Liver (tissue), 9 donors: ENCODE measurements around the gene BMP8A. TPM values are rescaled to one million over a fixed set of nuclear protein-coding genes. Genes with fewer than 3 reads are reported as not detected.

ENCODE experiments used
- DNase-seq: peaks from one replicate; pipeline ENCODE4 v3.0.0-alpha.2; 2017; ENCODE audit warnings: low spot score
- H3K27ac ChIP-seq, 2 donors: one replicate each; pipeline ENCODE4 v1.7.0; 2013; ENCODE audit warnings: inconsistent platforms in 2 of 2, low read length in 2 of 2, control low read depth in 1 of 2, low read depth in 1 of 2, mild to moderate bottlenecking in 1 of 2
- H3K27me3 ChIP-seq, 4 donors: one replicate each; pipeline versions ENCODE4 v1.6.1 to v1.7.0; 2013; ENCODE audit warnings: low read length in 3 of 4, inconsistent platforms in 1 of 4, mild to moderate bottlenecking in 1 of 4, moderate library complexity in 1 of 4; ENCODE audit not compliant: control insufficient read depth in 4 of 4, insufficient read depth in 4 of 4
- H3K36me3 ChIP-seq, 4 donors: one replicate each; pipeline versions ENCODE4 v1.6.1 to v1.7.0; 2013; ENCODE audit warnings: low read length in 3 of 4, mild to moderate bottlenecking in 3 of 4, low read depth in 1 of 4, moderate library complexity in 1 of 4; ENCODE audit not compliant: control insufficient read depth in 4 of 4, insufficient read depth in 3 of 4
- H3K4me1 ChIP-seq, 4 donors: one replicate each; pipeline versions ENCODE4 v1.6.1 to v1.7.0; 2013; ENCODE audit warnings: low read length in 3 of 4, mild to moderate bottlenecking in 3 of 4, moderate library complexity in 1 of 4; ENCODE audit not compliant: control insufficient read depth in 4 of 4, insufficient read depth in 4 of 4
- H3K4me3 ChIP-seq, 3 donors: one replicate each; pipeline versions ENCODE4 v1.6.1 to v1.7.0; 2013; ENCODE audit warnings: low read length in 3 of 3, control low read depth in 1 of 3, low read depth in 1 of 3, mild to moderate bottlenecking in 1 of 3
- H3K9ac ChIP-seq, 2 donors: one replicate each; pipeline ENCODE4 v1.7.0; 2013; ENCODE audit warnings: low read length in 2 of 2, mild to moderate bottlenecking in 2 of 2, moderate library complexity in 2 of 2, control low read depth in 1 of 2, low read depth in 1 of 2
- H3K9me3 ChIP-seq, 4 donors: one replicate each; pipeline versions ENCODE4 v1.6.1 to v1.7.0; 2013; ENCODE audit warnings: low read length in 3 of 4; ENCODE audit not compliant: control insufficient read depth in 4 of 4
- EGR1 ChIP-seq, 2 donors: IDR thresholded peaks; 2 replicates each; pipeline ENCODE4 v1.6.1; 2016 to 2018; ENCODE audit warnings: antibody characterized with exemption in 2 of 2, low read depth in 2 of 2
- FOXA1 ChIP-seq: IDR thresholded peaks from 2 replicates; pipeline ENCODE4 v1.6.1; 2016; ENCODE audit warnings: antibody characterized with exemption
- FOXA2 ChIP-seq: IDR thresholded peaks from 2 replicates; pipeline ENCODE4 v1.6.1; 2016; ENCODE audit warnings: antibody characterized with exemption
- GABPA ChIP-seq, 2 donors: IDR thresholded peaks in 1 of 2; conservative IDR thresholded peaks in 1 of 2; 2 replicates each; pipeline ENCODE4 v1.6.1; 2016; ENCODE audit warnings: antibody characterized with exemption in 2 of 2, mild to moderate bottlenecking in 1 of 2, moderate library complexity in 1 of 2
- HNF4A ChIP-seq, 2 donors: conservative IDR thresholded peaks; 2 replicates each; pipeline ENCODE4 v1.6.1; 2016; ENCODE audit warnings: antibody characterized with exemption in 2 of 2, mild to moderate bottlenecking in 2 of 2
- HNF4G ChIP-seq: IDR thresholded peaks from 2 replicates; pipeline ENCODE4 v1.6.1; 2016; ENCODE audit warnings: antibody characterized with exemption
- JUND ChIP-seq, 2 donors: IDR thresholded peaks; 2 replicates each; pipeline ENCODE4 v1.6.1; 2016; ENCODE audit warnings: antibody characterized with exemption in 2 of 2
- NR2F2 ChIP-seq: IDR thresholded peaks from 2 replicates; pipeline ENCODE4 v1.6.1; 2016; ENCODE audit warnings: antibody characterized with exemption
- RAD21 ChIP-seq, 2 donors: IDR thresholded peaks; 2 replicates each; pipeline ENCODE4 v1.6.1; 2016; ENCODE audit warnings: antibody characterized with exemption in 2 of 2, mild to moderate bottlenecking in 2 of 2
- REST ChIP-seq: IDR thresholded peaks from 2 replicates; pipeline ENCODE4 v1.6.1; 2016; ENCODE audit warnings: antibody characterized with exemption, mild to moderate bottlenecking
- RXRA ChIP-seq, 2 donors: IDR thresholded peaks; 2 replicates each; pipeline ENCODE4 v1.6.1; 2017 to 2018; ENCODE audit warnings: antibody characterized with exemption in 2 of 2, mild to moderate bottlenecking in 1 of 2
- SP1 ChIP-seq: IDR thresholded peaks from 2 replicates; pipeline ENCODE4 v1.6.1; 2018; ENCODE audit warnings: antibody characterized with exemption, mild to moderate bottlenecking
- TAF1 ChIP-seq: conservative IDR thresholded peaks from 2 replicates; pipeline ENCODE4 v1.6.1; 2016; ENCODE audit warnings: antibody characterized with exemption, mild to moderate bottlenecking
- WGBS: extraction: QIAGEN DNeasy Blood & Tissue Kit; methylation state at CpG from one replicate; pipeline ENCODE4 v1.1.7; 2013; 5-methylcytosine and 5-hydroxymethylcytosine counted together
- polyA plus RNA-seq, 2 donors: library from polyadenylated mRNA; stranded (reverse) in 1 of 2; unstranded in 1 of 2; fragments of 200-250 nt in 1 of 2; fragments of >200 nt in 1 of 2; fragmentation: Nextera tagmentation in 1 of 2; extraction: Ambion mirVana in 1 of 2; gene quantifications; one replicate each; pipeline versions ENCODE4 v1.2.1 to v1.2.3, GENCODE V29; 2013 to 2015
- total RNA-seq, 2 donors: library from RNA; depleted of rRNA; stranded (reverse); fragments of >200 nt; gene quantifications; one replicate each; pipeline ENCODE4 v1.2.3, GENCODE V29; 2014
- TF ChIP-seq, protein P1 (sequence below): IDR thresholded peaks from 2 replicates; pipeline ENCODE4 v1.6.1; 2016; ENCODE audit warnings: antibody characterized with exemption
- TF ChIP-seq, protein P2 (sequence below): IDR thresholded peaks from 2 replicates; pipeline ENCODE4 v1.6.1; 2016; ENCODE audit warnings: antibody characterized with exemption
- TF ChIP-seq, protein P3 (sequence below): fragments of 150-350 bp; IDR thresholded peaks from 2 replicates; pipeline ENCODE4 v1.5.1; 2017; ENCODE audit warnings: improper control_type of control experiment, low read depth, low read length; ENCODE audit not compliant: missing input control
- TF ChIP-seq, protein P4 (sequence below): IDR thresholded peaks from 2 replicates; pipeline ENCODE4 v1.6.1; 2016; ENCODE audit warnings: antibody characterized with exemption
- donor health status: healthy.
- donor health status: healthy.
- donor health status: healthy.
- donor health status: healthy.
- donor health status: healthy.

BMP8A gene
- total and polyA plus RNA-seq, 4 donors: not detected

GRCh38 chr1:39573736-39574624, 82.5 kb downstream of the BMP8A start:
- Histone ChIP-seq H3K9ac (peak overlapping the region; percentile 11 to 33), H3K27ac (no peak overlapping the region)

More at GRCh38 chr1:39573736-39574624, 82.5 kb downstream of the BMP8A start:
- no peaks in the 10 kb centered on the region for H3K9me3 ChIP-seq
- peaks cover 3 to 39% (median 28%) of the 10 kb centered on the region in 4 donors for H3K4me1 ChIP-seq
- no peak for DNase-seq
- peaks cover 4 to 38% (median 31%) of the 10 kb centered on the region in 4 donors for H3K36me3 ChIP-seq
- TF ChIP-seq EGR1 (IDR thresholded peaks at IDR 0.05; ENCODE audit: low read depth in 2 of 2): no peak
- no peak for TF ChIP-seq SP1
- TF ChIP-seq RAD21 (IDR thresholded peaks at IDR 0.05): no peak
- no peak for TF ChIP-seq RXRA (IDR thresholded peaks at IDR 0.05)
- TF ChIP-seq NR2F2: no peak
- TF ChIP-seq, protein P1, sequence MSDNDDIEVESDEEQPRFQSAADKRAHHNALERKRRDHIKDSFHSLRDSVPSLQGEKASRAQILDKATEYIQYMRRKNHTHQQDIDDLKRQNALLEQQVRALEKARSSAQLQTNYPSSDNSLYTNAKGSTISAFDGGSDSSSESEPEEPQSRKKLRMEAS: no peak
- no peak for TF ChIP-seq HNF4G
- no peak for TF ChIP-seq FOXA1
- no peak for TF ChIP-seq FOXA2
- TF ChIP-seq GABPA (IDR thresholded peaks at IDR 0.05 in 1 of 2, conservative IDR thresholded peaks at IDR 0.05 in 1 of 2): no peak
- TF ChIP-seq HNF4A (conservative IDR thresholded peaks at IDR 0.05): no peak
- TF ChIP-seq, protein P2, sequence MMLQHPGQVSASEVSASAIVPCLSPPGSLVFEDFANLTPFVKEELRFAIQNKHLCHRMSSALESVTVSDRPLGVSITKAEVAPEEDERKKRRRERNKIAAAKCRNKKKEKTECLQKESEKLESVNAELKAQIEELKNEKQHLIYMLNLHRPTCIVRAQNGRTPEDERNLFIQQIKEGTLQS: no peak
- TF ChIP-seq, protein P3, sequence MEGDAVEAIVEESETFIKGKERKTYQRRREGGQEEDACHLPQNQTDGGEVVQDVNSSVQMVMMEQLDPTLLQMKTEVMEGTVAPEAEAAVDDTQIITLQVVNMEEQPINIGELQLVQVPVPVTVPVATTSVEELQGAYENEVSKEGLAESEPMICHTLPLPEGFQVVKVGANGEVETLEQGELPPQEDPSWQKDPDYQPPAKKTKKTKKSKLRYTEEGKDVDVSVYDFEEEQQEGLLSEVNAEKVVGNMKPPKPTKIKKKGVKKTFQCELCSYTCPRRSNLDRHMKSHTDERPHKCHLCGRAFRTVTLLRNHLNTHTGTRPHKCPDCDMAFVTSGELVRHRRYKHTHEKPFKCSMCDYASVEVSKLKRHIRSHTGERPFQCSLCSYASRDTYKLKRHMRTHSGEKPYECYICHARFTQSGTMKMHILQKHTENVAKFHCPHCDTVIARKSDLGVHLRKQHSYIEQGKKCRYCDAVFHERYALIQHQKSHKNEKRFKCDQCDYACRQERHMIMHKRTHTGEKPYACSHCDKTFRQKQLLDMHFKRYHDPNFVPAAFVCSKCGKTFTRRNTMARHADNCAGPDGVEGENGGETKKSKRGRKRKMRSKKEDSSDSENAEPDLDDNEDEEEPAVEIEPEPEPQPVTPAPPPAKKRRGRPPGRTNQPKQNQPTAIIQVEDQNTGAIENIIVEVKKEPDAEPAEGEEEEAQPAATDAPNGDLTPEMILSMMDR: no peak
- TF ChIP-seq TAF1: no peak
- TF ChIP-seq, protein P4, sequence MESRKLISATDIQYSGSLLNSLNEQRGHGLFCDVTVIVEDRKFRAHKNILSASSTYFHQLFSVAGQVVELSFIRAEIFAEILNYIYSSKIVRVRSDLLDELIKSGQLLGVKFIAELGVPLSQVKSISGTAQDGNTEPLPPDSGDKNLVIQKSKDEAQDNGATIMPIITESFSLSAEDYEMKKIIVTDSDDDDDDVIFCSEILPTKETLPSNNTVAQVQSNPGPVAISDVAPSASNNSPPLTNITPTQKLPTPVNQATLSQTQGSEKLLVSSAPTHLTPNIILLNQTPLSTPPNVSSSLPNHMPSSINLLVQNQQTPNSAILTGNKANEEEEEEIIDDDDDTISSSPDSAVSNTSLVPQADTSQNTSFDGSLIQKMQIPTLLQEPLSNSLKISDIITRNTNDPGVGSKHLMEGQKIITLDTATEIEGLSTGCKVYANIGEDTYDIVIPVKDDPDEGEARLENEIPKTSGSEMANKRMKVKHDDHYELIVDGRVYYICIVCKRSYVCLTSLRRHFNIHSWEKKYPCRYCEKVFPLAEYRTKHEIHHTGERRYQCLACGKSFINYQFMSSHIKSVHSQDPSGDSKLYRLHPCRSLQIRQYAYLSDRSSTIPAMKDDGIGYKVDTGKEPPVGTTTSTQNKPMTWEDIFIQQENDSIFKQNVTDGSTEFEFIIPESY: no peak
- TF ChIP-seq JUND (IDR thresholded peaks at IDR 0.05): no peak
- TF ChIP-seq REST: no peak
- 61% methylated on average over 12 of the region's 12 CpGs for WGBS
- H3K27me3 ChIP-seq: no peaks in the 10 kb centered on the region
- H3K4me3 ChIP-seq: peak overlapping the region; percentile 12 to 99 (median 65)
